ENCODE data around the gene MUL1. TPM values are rescaled to one million over a fixed set of nuclear protein-coding genes. Genes with fewer than 3 reads are reported as not detected.

Gene MUL1
- total RNA-seq, 1 donor, result 29.0 TPM

DNA sequence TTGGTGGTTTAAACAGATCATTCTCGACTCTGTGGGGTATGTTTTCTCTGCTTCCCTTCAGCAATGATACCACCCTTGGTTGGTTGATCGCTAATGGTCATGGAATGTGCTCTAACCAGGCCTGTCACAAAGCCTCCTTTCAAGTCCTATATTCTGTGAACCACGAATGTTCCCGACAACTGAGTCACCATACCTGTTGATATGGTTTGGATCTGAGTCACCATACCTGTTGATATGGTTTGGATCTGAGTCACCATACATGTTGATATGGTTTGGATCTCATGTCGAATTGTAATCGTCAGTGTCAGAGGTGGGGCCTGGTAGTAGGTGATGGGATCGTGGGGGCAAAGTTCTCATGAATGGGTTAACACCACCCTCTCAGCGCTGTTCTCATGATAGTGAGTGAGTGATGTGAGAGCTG is 11.7 kb downstream of the MUL1 start:
- Histone ChIP-seq H3K27me3 (ENCODE audit: insufficient read depth, low read length) (no peaks in the 10 kb centered on the region), H3K9me3 (ENCODE audit: low read depth, low read length) (no peaks in the 10 kb centered on the region), H3K4me3 (ENCODE audit: low read length) (no peak overlapping the region), H3K4me1 (ENCODE audit: insufficient read depth, low read length) (peaks cover 14% of the 10 kb centered on the region)

- Histone ChIP-seq H3K4me1 (ENCODE audit: insufficient read depth, low read length) (peaks cover 14% of the 10 kb centered on the region), H3K27me3 (ENCODE audit: insufficient read depth, low read length) (no peaks in the 10 kb centered on the region), H3K9me3 (ENCODE audit: low read depth, low read length) (no peaks in the 10 kb centered on the region), H3K4me3 (ENCODE audit: low read length) (no peak overlapping the region)
These were observed 12.3 kb downstream of the MUL1 start for GRCh38 chr1:20495661-20496060.

- Histone ChIP-seq H3K4me1 (ENCODE audit: insufficient read depth, low read length) (peaks cover 14% of the 10 kb centered on the region), H3K27me3 (ENCODE audit: insufficient read depth, low read length) (peaks cover 3% of the 10 kb centered on the region), H3K9me3 (ENCODE audit: low read depth, low read length) (no peaks in the 10 kb centered on the region), H3K4me3 (ENCODE audit: low read length) (no peak overlapping the region)
These were observed 13.2 kb downstream of the MUL1 start for GRCh38 chr1:20494609-20495311.

DNA sequence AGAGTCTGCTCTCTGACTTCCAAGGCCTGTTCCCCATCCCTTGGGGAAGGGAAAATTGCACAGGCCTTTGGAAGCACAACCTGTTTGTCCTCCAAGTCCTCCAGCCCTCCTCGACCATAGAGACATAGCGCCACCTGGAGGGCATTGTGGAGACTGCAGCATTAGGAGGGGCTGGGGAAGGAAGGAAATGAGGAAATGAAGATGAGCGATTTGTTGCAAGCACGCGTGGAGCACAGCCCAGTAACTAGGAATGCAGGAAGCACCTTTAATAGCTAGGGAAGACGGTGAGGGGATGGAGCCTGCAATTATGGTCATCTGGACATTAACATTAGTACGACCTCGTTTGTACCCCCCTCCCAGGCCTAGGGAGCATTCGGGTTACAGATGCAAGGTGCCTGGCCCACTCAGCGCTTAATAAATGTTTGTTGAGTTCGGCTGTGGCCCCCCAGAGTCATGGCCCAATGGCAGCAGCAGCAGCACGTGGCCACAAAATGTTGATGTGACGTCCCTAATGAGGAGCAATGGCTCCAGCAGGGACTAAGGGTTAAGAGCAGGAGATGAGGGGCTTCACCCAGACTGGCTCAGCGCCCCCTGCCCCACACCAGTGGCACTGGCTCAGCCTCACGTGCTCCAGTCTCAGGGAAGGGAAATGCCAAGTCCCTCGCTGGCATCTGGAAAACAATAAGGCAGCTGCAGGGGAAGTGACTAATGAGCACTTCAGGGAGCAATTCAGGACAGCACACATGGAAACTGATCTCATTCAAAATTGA is 13.9 kb downstream of the MUL1 start:
- H3K4me3 ChIP-seq (ENCODE audit: low read length), result no peak overlapping the region
- peaks cover 3% of the 10 kb centered on the region for H3K27me3 ChIP-seq (ENCODE audit: insufficient read depth, low read length)
- H3K4me1 ChIP-seq (ENCODE audit: insufficient read depth, low read length), result peaks cover 14% of the 10 kb centered on the region
- H3K9me3 ChIP-seq (ENCODE audit: low read depth, low read length), result no peaks in the 10 kb centered on the region

- H3K4me1 ChIP-seq (ENCODE audit: insufficient read depth, low read length), result peaks cover 14% of the 10 kb centered on the region
- no peaks in the 10 kb centered on the region for H3K9me3 ChIP-seq (ENCODE audit: low read depth, low read length)
- peaks cover 10% of the 10 kb centered on the region for H3K27me3 ChIP-seq (ENCODE audit: insufficient read depth, low read length)
- no peak overlapping the region for H3K4me3 ChIP-seq (ENCODE audit: low read length)
These were observed 14.6 kb downstream of the MUL1 start for GRCh38 chr1:20493309-20493708.

GRCh38 chr1:20492751-20493150 is 15.2 kb downstream of the MUL1 start:
- H3K4me1 ChIP-seq (ENCODE audit: insufficient read depth, low read length), result peaks cover 14% of the 10 kb centered on the region
- no peak overlapping the region for H3K4me3 ChIP-seq (ENCODE audit: low read length)
- H3K9me3 ChIP-seq (ENCODE audit: low read depth, low read length), result no peaks in the 10 kb centered on the region
- H3K27me3 ChIP-seq (ENCODE audit: insufficient read depth, low read length), result peaks cover 15% of the 10 kb centered on the region

- Histone ChIP-seq H3K4me1 (ENCODE audit: insufficient read depth, low read length) (peaks cover 14% of the 10 kb centered on the region), H3K27me3 (ENCODE audit: insufficient read depth, low read length) (peaks cover 24% of the 10 kb centered on the region), H3K9me3 (ENCODE audit: low read depth, low read length) (no peaks in the 10 kb centered on the region), H3K4me3 (ENCODE audit: low read length) (no peak overlapping the region)
These were observed 16.1 kb downstream of the MUL1 start for GRCh38 chr1:20491866-20492265.

DNA sequence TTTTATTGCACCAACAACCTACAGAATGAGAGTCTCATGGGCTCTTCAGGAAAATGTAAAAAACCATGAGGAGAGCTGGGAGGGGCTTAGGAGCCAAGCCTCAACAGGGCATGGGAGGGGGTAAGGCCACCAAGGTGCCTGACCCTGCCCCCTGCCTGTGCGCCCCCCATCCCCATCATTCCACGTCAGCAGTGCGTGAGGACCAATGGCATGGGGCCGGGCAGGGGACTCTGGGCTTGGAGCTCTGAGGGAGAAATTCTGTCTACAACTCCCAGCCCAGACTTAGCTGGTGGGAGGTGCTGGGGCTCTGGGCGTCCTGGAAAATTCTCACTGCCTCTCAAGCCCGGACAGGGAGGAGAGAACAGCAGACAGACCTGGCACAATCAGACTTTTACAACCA is 16.8 kb downstream of the MUL1 start:
- H3K27me3 ChIP-seq (ENCODE audit: insufficient read depth, low read length), result peaks cover 26% of the 10 kb centered on the region
- H3K4me1 ChIP-seq (ENCODE audit: insufficient read depth, low read length), result peaks cover 14% of the 10 kb centered on the region
- no peaks in the 10 kb centered on the region for H3K9me3 ChIP-seq (ENCODE audit: low read depth, low read length)
- H3K4me3 ChIP-seq (ENCODE audit: low read length), result no peak overlapping the region

DNA sequence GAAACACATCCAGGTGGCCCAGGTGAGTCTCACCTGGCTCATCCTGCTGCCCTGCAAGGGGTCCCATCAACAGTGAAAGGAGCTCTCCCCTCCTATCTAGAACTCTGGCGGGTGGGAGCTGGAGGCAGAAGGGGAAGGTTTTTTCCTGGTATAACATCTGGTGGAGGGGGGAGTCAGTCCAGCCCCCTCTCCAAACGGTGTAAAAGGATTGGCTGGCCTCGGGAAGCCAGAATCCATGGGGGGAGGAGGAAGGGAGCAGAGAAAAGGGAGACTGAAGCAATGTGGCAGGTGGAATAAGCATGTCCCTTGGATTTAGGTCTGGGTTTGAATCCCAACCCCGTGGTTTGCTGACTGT is 20.7 kb downstream of the MUL1 start:
- no peaks in the 10 kb centered on the region for H3K9me3 ChIP-seq (ENCODE audit: low read depth, low read length)
- H3K4me1 ChIP-seq (ENCODE audit: insufficient read depth, low read length), result peaks cover 16% of the 10 kb centered on the region
- H3K4me3 ChIP-seq (ENCODE audit: low read length), result no peak overlapping the region
- peaks cover 55% of the 10 kb centered on the region for H3K27me3 ChIP-seq (ENCODE audit: insufficient read depth, low read length)

DNA sequence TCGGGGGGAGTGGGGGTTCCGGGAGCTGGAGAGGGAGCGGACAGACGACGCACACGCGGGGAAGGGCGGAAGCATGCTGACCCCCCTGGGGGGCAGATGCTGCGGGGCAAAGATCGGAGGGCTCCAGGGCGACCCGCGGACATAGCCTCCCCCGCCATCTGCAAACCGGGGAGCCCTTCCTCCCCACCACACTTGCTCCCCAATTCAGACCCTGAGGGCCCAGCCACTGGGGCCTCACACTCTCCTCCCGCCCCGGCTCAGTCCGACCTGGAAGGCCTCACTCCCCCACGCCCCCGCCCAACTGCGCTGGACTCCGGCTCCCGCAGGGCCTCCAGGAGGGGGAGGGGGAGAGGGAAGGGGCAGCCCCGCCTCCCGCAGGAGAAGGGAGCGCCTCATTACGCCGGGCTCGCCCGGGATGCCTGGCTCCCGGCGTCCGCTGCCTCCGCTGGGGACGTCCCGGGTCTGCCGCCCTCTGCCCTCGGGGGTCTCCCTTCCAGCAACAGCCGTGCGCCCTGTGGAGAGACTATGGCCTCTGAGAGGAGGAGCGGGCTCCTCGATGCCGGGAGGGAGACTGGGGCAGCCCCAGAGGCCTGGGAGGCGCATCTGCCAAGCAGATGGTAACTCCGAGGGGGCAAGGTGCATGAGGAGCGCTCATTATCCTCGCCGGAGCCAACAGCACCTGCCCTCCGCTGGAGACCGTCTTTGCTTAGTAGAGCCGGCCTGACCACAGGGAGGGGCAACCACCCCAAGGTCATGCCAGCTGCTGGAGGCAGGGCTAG is 21.3 kb downstream of the MUL1 start:
- H3K4me3 ChIP-seq (ENCODE audit: low read length), result no peak overlapping the region
- peaks cover 60% of the 10 kb centered on the region for H3K27me3 ChIP-seq (ENCODE audit: insufficient read depth, low read length)
- no peaks in the 10 kb centered on the region for H3K9me3 ChIP-seq (ENCODE audit: low read depth, low read length)
- H3K4me1 ChIP-seq (ENCODE audit: insufficient read depth, low read length), result peaks cover 16% of the 10 kb centered on the region

DNA sequence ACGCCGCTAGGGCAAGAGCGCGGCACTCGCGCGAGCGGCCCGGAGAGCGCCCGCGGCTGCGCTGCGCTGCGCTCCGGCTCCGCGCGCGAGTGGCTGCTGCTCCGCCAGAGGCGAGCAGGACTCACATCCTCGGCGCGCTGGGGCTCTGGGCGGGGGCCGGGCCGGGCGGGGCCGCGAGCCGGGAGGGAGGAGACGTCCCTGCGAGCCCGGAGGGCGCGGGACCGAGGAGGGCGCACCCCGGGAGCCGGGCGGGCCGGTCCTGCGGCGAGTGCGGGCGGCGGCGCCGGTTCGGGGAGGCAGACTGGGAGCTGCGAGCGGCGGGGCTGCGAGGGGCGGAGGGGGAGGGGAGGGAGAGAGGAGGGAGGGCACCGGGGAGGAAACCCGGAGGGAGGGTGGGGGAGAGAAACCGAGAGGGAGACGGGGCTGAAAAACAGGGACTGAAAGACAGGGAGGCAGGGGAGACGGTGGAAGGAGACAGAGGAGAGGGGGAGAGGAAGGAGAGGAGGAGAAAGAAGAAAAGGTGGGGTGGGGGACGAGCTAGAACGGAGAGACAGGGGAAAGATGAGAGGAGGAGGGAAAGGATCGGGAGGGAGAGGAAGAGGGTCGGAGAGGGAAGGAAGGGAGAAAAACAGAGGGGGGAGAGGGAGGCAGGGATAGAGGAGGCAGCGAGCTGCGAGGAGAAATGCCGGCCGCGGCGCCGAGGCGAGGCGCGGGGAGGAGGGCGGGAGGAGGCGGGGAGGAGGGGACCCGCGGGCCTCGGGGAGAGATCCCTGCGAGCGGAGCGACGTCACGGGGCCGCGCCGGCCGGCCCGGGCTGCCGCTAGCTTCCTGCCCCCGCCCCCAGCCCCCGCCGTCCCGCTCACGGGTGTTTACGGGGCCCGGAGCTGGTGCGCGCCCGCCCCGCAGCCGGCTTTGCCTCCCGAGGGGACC is 22.2 kb downstream of the MUL1 start, which contains the start of gene CAMK2N1:
CAMK2N1 (minus strand) TSS at position 684 of the 930 bp plus-strand sequence. CDS start 831 bp downstream, outside the sequence.
- H3K4me3 ChIP-seq (ENCODE audit: low read length), result peak within 1 kb of the TSS; percentile 29
- H3K9me3 ChIP-seq (ENCODE audit: low read depth, low read length), result no peaks in the 10 kb centered on the region
- H3K27me3 ChIP-seq (ENCODE audit: insufficient read depth, low read length), result peaks cover 68% of the 10 kb centered on the region
- peaks cover 16% of the 10 kb centered on the region for H3K4me1 ChIP-seq (ENCODE audit: insufficient read depth, low read length)

DNA sequence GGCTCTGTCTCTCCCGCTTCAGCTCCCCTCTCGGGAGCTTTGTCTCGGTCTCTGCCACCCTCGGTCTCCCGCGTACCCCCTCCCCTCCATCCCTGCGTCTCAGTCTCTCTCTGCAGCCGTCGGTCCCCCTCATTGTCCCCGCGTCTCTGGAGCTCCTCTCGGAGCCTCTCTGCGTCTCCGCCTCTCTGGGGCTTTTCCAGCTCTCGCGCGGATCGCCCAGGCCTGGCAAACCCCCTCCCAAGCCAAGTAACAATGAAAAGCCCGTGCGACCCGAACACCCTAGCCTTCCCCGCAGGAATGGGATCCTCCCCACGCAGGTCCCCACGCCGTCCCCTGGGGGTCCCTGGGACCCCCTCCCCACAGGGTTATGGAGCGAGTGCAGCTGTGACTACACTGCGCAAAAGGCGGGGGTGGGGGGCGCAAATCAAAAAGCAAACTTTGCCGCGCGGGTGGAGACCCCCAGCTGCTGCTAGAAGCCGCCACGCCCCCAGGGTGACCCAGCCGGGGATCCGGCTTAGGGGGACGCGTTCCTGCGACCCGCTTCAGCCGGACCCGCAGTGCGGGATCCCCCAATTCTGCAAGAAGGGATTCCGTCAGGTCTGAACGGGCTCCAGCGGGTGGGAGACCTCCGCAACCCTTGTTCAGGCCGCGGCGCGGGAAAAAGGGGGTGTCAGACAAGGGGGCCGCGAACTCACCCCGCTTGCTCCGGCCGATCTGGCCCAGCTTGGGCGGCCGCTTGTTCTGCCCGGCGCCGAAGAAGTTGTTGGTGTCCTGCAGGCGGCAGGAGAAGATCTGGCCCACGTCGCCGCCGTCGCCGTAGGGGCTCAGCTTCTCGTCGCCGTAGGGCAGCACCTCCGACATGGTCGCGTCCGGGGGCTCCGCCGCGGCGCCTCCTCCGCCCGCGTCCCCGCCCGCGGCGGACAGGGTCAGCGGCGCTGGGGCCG is 23.2 kb downstream of the MUL1 start:
- no peaks in the 10 kb centered on the region for H3K9me3 ChIP-seq (ENCODE audit: low read depth, low read length)
- H3K27me3 ChIP-seq (ENCODE audit: insufficient read depth, low read length), result peaks cover 69% of the 10 kb centered on the region
- no peak overlapping the region for H3K4me3 ChIP-seq (ENCODE audit: low read length)
- H3K4me1 ChIP-seq (ENCODE audit: insufficient read depth, low read length), result peaks cover 16% of the 10 kb centered on the region

- H3K4me1 ChIP-seq (ENCODE audit: insufficient read depth, low read length), result peaks cover 16% of the 10 kb centered on the region
- H3K27me3 ChIP-seq (ENCODE audit: insufficient read depth, low read length), result peaks cover 74% of the 10 kb centered on the region
- H3K4me3 ChIP-seq (ENCODE audit: low read length), result no peak overlapping the region
- no peaks in the 10 kb centered on the region for H3K9me3 ChIP-seq (ENCODE audit: low read depth, low read length)
These were observed 24.0 kb downstream of the MUL1 start for GRCh38 chr1:20483833-20484518.

Data from mononuclear cell (primary cell).